ENCODE measurements around the gene ISCU.

Gene ISCU

GRCh38 chr12:108610856-108611605 lies 48.6 kb downstream of the ISCU start:
- H3K36me3 ChIP-seq (ENCODE audit: low read length): no peaks in the 10 kb centered on the region
- peaks cover 4% of the 10 kb centered on the region; the same call in 1 of the 2 replicates for H3K9me3 ChIP-seq (ENCODE audit: insufficient read depth, low read length)
- H3K4me2 ChIP-seq (ENCODE audit: low read depth, low read length, poor library complexity, severe bottlenecking): no peak overlapping the region
- no peak overlapping the region for H3K4me3 ChIP-seq (ENCODE audit: insufficient read depth, low read length, poor library complexity, severe bottlenecking)
- H3K9me2 ChIP-seq (replicated peaks; ENCODE audit: insufficient read depth, low read length): no peaks in the 10 kb centered on the region
- H3K9ac ChIP-seq (ENCODE audit: low read length): no peak overlapping the region
- no peaks in the 10 kb centered on the region for H3K79me2 ChIP-seq (ENCODE audit: insufficient read depth, low read length)
- H3K27ac ChIP-seq (ENCODE audit: low read depth, low read length): no peak overlapping the region
- H3F3A ChIP-seq (ENCODE audit: insufficient read depth): no peaks in the 10 kb centered on the region
- no peaks in the 10 kb centered on the region for H4K20me1 ChIP-seq (ENCODE audit: low read depth, low read length)
- no peak for TF ChIP-seq EZH2phosphoT487 (conservative IDR thresholded peaks at IDR 0.05; ENCODE audit: low read length)
- no peaks in the 10 kb centered on the region for H3K27me3 ChIP-seq (ENCODE audit: low read length)
- H2AFZ ChIP-seq (ENCODE audit: low read depth, low read length, severe bottlenecking): no peak overlapping the region

- H3K27ac ChIP-seq (ENCODE audit: low read depth, low read length): no peak overlapping the region
- no peaks in the 10 kb centered on the region for H3F3A ChIP-seq (ENCODE audit: insufficient read depth)
- no peaks in the 10 kb centered on the region for H3K36me3 ChIP-seq (ENCODE audit: low read length)
- H3K79me2 ChIP-seq (ENCODE audit: insufficient read depth, low read length): no peaks in the 10 kb centered on the region
- no peak overlapping the region for H3K9ac ChIP-seq (ENCODE audit: low read length)
- H3K4me3 ChIP-seq (ENCODE audit: insufficient read depth, low read length, poor library complexity, severe bottlenecking): no peak overlapping the region
- H4K20me1 ChIP-seq (ENCODE audit: low read depth, low read length): no peaks in the 10 kb centered on the region
- H3K9me3 ChIP-seq (ENCODE audit: insufficient read depth, low read length): peaks cover 7% of the 10 kb centered on the region; the same call in 1 of the 2 replicates
- no peaks in the 10 kb centered on the region for H3K9me2 ChIP-seq (replicated peaks; ENCODE audit: insufficient read depth, low read length)
- no peaks in the 10 kb centered on the region for H3K27me3 ChIP-seq (ENCODE audit: low read length)
- TF ChIP-seq, protein P1, sequence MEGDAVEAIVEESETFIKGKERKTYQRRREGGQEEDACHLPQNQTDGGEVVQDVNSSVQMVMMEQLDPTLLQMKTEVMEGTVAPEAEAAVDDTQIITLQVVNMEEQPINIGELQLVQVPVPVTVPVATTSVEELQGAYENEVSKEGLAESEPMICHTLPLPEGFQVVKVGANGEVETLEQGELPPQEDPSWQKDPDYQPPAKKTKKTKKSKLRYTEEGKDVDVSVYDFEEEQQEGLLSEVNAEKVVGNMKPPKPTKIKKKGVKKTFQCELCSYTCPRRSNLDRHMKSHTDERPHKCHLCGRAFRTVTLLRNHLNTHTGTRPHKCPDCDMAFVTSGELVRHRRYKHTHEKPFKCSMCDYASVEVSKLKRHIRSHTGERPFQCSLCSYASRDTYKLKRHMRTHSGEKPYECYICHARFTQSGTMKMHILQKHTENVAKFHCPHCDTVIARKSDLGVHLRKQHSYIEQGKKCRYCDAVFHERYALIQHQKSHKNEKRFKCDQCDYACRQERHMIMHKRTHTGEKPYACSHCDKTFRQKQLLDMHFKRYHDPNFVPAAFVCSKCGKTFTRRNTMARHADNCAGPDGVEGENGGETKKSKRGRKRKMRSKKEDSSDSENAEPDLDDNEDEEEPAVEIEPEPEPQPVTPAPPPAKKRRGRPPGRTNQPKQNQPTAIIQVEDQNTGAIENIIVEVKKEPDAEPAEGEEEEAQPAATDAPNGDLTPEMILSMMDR (IDR thresholded peaks at IDR 0.05; ENCODE audit: insufficient read depth, low read length, poor library complexity, severe bottlenecking): peak; percentile 59
- TF ChIP-seq EZH2phosphoT487 (conservative IDR thresholded peaks at IDR 0.05; ENCODE audit: low read length): no peak
- no peak overlapping the region for H2AFZ ChIP-seq (ENCODE audit: low read depth, low read length, severe bottlenecking)
- H3K4me2 ChIP-seq (ENCODE audit: low read depth, low read length, poor library complexity, severe bottlenecking): no peak overlapping the region
Measured at GRCh38 chr12:108611884-108612415, 49.6 kb downstream of the ISCU start.

- no peaks in the 10 kb centered on the region for H3K36me3 ChIP-seq (ENCODE audit: low read length)
- no peak overlapping the region for H2AFZ ChIP-seq (ENCODE audit: low read depth, low read length, severe bottlenecking)
- H3K4me2 ChIP-seq (ENCODE audit: low read depth, low read length, poor library complexity, severe bottlenecking): no peak overlapping the region
- peaks cover 7% of the 10 kb centered on the region; the same call in 1 of the 2 replicates for H3K9me3 ChIP-seq (ENCODE audit: insufficient read depth, low read length)
- no peaks in the 10 kb centered on the region for H3F3A ChIP-seq (ENCODE audit: insufficient read depth)
- H3K27ac ChIP-seq (ENCODE audit: low read depth, low read length): no peak overlapping the region
- H3K4me3 ChIP-seq (ENCODE audit: insufficient read depth, low read length, poor library complexity, severe bottlenecking): no peak overlapping the region
- no peaks in the 10 kb centered on the region for H4K20me1 ChIP-seq (ENCODE audit: low read depth, low read length)
- no peaks in the 10 kb centered on the region for H3K79me2 ChIP-seq (ENCODE audit: insufficient read depth, low read length)
- no peaks in the 10 kb centered on the region for H3K27me3 ChIP-seq (ENCODE audit: low read length)
- H3K9me2 ChIP-seq (replicated peaks; ENCODE audit: insufficient read depth, low read length): no peaks in the 10 kb centered on the region
- H3K9ac ChIP-seq (ENCODE audit: low read length): no peak overlapping the region
- TF ChIP-seq, protein P1 (IDR thresholded peaks at IDR 0.05; ENCODE audit: insufficient read depth, low read length, poor library complexity, severe bottlenecking): no peak
- no peak for TF ChIP-seq EZH2phosphoT487 (conservative IDR thresholded peaks at IDR 0.05; ENCODE audit: low read length)
Measured at GRCh38 chr12:108612788-108613282, 50.4 kb downstream of the ISCU start.

DNA sequence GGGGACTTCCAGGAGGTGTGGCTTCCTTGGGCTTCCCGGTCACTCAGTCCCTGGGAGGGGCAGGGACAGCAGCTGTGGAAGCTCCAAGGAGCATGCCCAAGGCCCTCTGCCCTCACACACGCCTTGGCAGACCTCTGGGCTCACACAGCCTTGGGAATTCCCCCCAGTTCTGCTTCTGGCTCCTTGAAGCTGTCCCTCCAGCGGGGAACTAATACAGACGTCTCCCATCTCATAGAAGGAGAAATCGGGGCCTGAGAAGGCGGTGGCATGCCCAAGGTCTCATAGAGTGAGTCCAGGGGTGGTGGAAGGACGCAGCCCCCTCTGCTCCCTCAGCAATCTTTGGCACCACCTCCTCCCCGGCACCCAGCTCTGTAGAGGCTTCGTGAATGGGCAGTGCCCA lies 51.2 kb downstream of the ISCU start:
- no peaks in the 10 kb centered on the region for H3K79me2 ChIP-seq (ENCODE audit: insufficient read depth, low read length)
- no peaks in the 10 kb centered on the region for H3K9me2 ChIP-seq (replicated peaks; ENCODE audit: insufficient read depth, low read length)
- H3F3A ChIP-seq (ENCODE audit: insufficient read depth): no peaks in the 10 kb centered on the region
- no peaks in the 10 kb centered on the region for H3K36me3 ChIP-seq (ENCODE audit: low read length)
- H2AFZ ChIP-seq (ENCODE audit: low read depth, low read length, severe bottlenecking): no peak overlapping the region
- TF ChIP-seq EZH2phosphoT487 (conservative IDR thresholded peaks at IDR 0.05; ENCODE audit: low read length): no peak
- TF ChIP-seq, protein P1 (IDR thresholded peaks at IDR 0.05; ENCODE audit: insufficient read depth, low read length, poor library complexity, severe bottlenecking): no peak
- H3K27me3 ChIP-seq (ENCODE audit: low read length): no peaks in the 10 kb centered on the region
- no peak overlapping the region for H3K4me3 ChIP-seq (ENCODE audit: insufficient read depth, low read length, poor library complexity, severe bottlenecking)
- no peak overlapping the region for H3K9ac ChIP-seq (ENCODE audit: low read length)
- H3K4me2 ChIP-seq (ENCODE audit: low read depth, low read length, poor library complexity, severe bottlenecking): no peak overlapping the region
- H3K9me3 ChIP-seq (ENCODE audit: insufficient read depth, low read length): peaks cover 7% of the 10 kb centered on the region; the same call in 1 of the 2 replicates
- H4K20me1 ChIP-seq (ENCODE audit: low read depth, low read length): no peaks in the 10 kb centered on the region
- no peak overlapping the region for H3K27ac ChIP-seq (ENCODE audit: low read depth, low read length)
